Skeletal muscle satellite cell (primary cell): ENCODE results near the gene GPT2.

Experiments used
- H3K27me3 ChIP-seq: 2 replicates; pipeline ENCODE4 v1.7.0; 2013; ENCODE audit warnings: low read length; ENCODE audit not compliant: control insufficient read depth, insufficient read depth
- H3K36me3 ChIP-seq: 2 replicates; pipeline ENCODE4 v1.7.0; 2013; ENCODE audit warnings: mild to moderate bottlenecking, control low read depth, low read length; ENCODE audit not compliant: insufficient read depth
- H3K4me1 ChIP-seq: 2 replicates; pipeline ENCODE4 v1.7.0; 2013; ENCODE audit warnings: low read length; ENCODE audit not compliant: control insufficient read depth, insufficient read depth
- H3K4me2 ChIP-seq: 2 replicates; pipeline ENCODE4 v1.7.0; 2013; ENCODE audit warnings: mild to moderate bottlenecking, low read length
- H3K4me3 ChIP-seq: 2 replicates; pipeline ENCODE4 v1.7.0; 2013; ENCODE audit warnings: low read length
- H3K9ac ChIP-seq: 2 replicates; pipeline ENCODE4 v1.7.0; 2013; ENCODE audit warnings: mild to moderate bottlenecking, low read depth, low read length, moderate library complexity
- H3K9me3 ChIP-seq: replicated peaks from 2 replicates; pipeline ENCODE4 v1.7.0; 2013; ENCODE audit warnings: mild to moderate bottlenecking, control low read depth, low read length

GPT2 gene

GRCh38 chr16:46968063-46968435, 83.9 kb downstream of the GPT2 start:
- Histone ChIP-seq H3K4me3 (no peak overlapping the region), H3K9ac (no peak overlapping the region), H3K27me3 (no peaks in the 10 kb centered on the region), H3K4me1 (peaks cover 11% of the 10 kb centered on the region), H3K36me3 (peaks cover 67% of the 10 kb centered on the region), H3K4me2 (no peak overlapping the region), H3K9me3 (no peaks in the 10 kb centered on the region)

GRCh38 chr16:46970089-46970488, 85.9 kb downstream of the GPT2 start:
- H3K4me1 ChIP-seq: peaks cover 18% of the 10 kb centered on the region
- no peak overlapping the region for H3K4me2 ChIP-seq
- H3K9me3 ChIP-seq: no peaks in the 10 kb centered on the region
- no peak overlapping the region for H3K9ac ChIP-seq
- peaks cover 55% of the 10 kb centered on the region for H3K36me3 ChIP-seq
- H3K4me3 ChIP-seq: no peak overlapping the region
- no peaks in the 10 kb centered on the region for H3K27me3 ChIP-seq

GRCh38 chr16:46971271-46971670, 87.1 kb downstream of the GPT2 start:
- Histone ChIP-seq H3K9ac (no peak overlapping the region), H3K9me3 (no peaks in the 10 kb centered on the region), H3K4me1 (peaks cover 18% of the 10 kb centered on the region), H3K4me2 (peak overlapping the region; percentile 83), H3K4me3 (no peak overlapping the region), H3K36me3 (peaks cover 44% of the 10 kb centered on the region), H3K27me3 (no peaks in the 10 kb centered on the region)

- Histone ChIP-seq H3K27me3 (no peaks in the 10 kb centered on the region), H3K36me3 (peaks cover 31% of the 10 kb centered on the region), H3K9ac (peak overlapping the region; percentile 99), H3K4me3 (peak overlapping the region; percentile 97), H3K9me3 (no peaks in the 10 kb centered on the region), H3K4me2 (peak overlapping the region; percentile 83), H3K4me1 (peaks cover 18% of the 10 kb centered on the region)
These were observed 88.5 kb downstream of the GPT2 start for GRCh38 chr16:46972429-46973206.

- peak within 1 kb of the TSS; percentile 83 for H3K4me2 ChIP-seq
- no peaks in the 10 kb centered on the region for H3K27me3 ChIP-seq
- H3K4me1 ChIP-seq: peaks cover 18% of the 10 kb centered on the region
- H3K36me3 ChIP-seq: peaks cover 23% of the 10 kb centered on the region
- peak within 1 kb of the TSS; percentile 99 for H3K9ac ChIP-seq
- H3K9me3 ChIP-seq: no peaks in the 10 kb centered on the region
- H3K4me3 ChIP-seq: peak within 1 kb of the TSS; percentile 97
These were observed 89.2 kb downstream of the GPT2 start, which contains the start of gene DNAJA2 for GRCh38 chr16:46973207-46973995. DNAJA2 (minus strand) TSS chr16:46973674; CDS start chr16:46973572, 102 bp downstream.

- no peaks in the 10 kb centered on the region for H3K27me3 ChIP-seq
- peak overlapping the region; percentile 97 for H3K4me3 ChIP-seq
- H3K4me2 ChIP-seq: peak overlapping the region; percentile 83
- H3K36me3 ChIP-seq: peaks cover 17% of the 10 kb centered on the region
- peaks cover 18% of the 10 kb centered on the region for H3K4me1 ChIP-seq
- peak overlapping the region; percentile 99 for H3K9ac ChIP-seq
- H3K9me3 ChIP-seq: no peaks in the 10 kb centered on the region
These were observed 89.8 kb downstream of the GPT2 start for GRCh38 chr16:46973996-46974324.

GRCh38 chr16:46974352-46974751, 90.2 kb downstream of the GPT2 start:
- Histone ChIP-seq H3K9me3 (no peaks in the 10 kb centered on the region), H3K9ac (peak overlapping the region; percentile 99), H3K4me1 (peaks cover 17% of the 10 kb centered on the region), H3K27me3 (no peaks in the 10 kb centered on the region), H3K4me3 (peak overlapping the region; percentile 97), H3K36me3 (peaks cover 14% of the 10 kb centered on the region), H3K4me2 (peak overlapping the region; percentile 83)

- Histone ChIP-seq H3K4me1 (peaks cover 15% of the 10 kb centered on the region), H3K4me3 (no peak overlapping the region), H3K36me3 (peaks cover 6% of the 10 kb centered on the region), H3K4me2 (no peak overlapping the region), H3K9ac (no peak overlapping the region), H3K27me3 (no peaks in the 10 kb centered on the region), H3K9me3 (no peaks in the 10 kb centered on the region)
These were observed 91.0 kb downstream of the GPT2 start for GRCh38 chr16:46975165-46975564.

GRCh38 chr16:46975908-46976470, 91.8 kb downstream of the GPT2 start:
- no peaks in the 10 kb centered on the region for H3K9me3 ChIP-seq
- no peak overlapping the region for H3K4me2 ChIP-seq
- no peak overlapping the region for H3K4me3 ChIP-seq
- no peak overlapping the region for H3K9ac ChIP-seq
- H3K4me1 ChIP-seq: peaks cover 15% of the 10 kb centered on the region
- peaks cover under 1% of the 10 kb centered on the region for H3K36me3 ChIP-seq
- no peaks in the 10 kb centered on the region for H3K27me3 ChIP-seq

GRCh38 chr16:46976550-46976949, 92.4 kb downstream of the GPT2 start:
- Histone ChIP-seq H3K4me2 (no peak overlapping the region), H3K4me3 (no peak overlapping the region), H3K4me1 (peaks cover 15% of the 10 kb centered on the region), H3K27me3 (no peaks in the 10 kb centered on the region), H3K36me3 (no peaks in the 10 kb centered on the region), H3K9me3 (no peaks in the 10 kb centered on the region), H3K9ac (no peak overlapping the region)
